ENCODE data around the gene NXPE4.
"Not testable (repeated sequence)": the region's sequence is repeated elsewhere in the genome, so short reads cannot be mapped to it uniquely, and the experiment has no call there.

Gene NXPE4

DNA sequence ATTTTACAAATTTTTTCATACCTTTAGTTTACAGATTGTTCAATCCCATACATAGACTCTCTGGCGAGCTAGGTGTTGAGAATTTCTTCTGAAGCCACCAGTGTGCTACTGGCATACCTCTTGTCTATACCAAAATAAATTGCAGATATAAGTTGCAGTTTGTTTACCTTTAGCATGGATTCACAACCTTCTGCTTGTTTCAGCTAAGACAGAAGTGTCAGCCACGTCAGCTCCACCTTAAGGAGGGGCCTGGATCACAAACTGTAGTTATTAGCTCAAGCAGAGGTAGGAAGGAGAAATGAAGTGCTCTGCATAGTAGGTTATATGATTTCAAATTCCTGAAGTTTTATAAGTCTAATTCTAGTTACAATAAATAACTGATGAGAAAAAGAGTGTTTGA is at the start of gene NXPE4:
NXPE4 (minus strand) TSS at position 216 of the 400 bp plus-strand sequence. CDS start 1,027 bp downstream, outside the sequence.
- no peak for DNase-seq (ENCODE audit: low read depth)

DNA sequence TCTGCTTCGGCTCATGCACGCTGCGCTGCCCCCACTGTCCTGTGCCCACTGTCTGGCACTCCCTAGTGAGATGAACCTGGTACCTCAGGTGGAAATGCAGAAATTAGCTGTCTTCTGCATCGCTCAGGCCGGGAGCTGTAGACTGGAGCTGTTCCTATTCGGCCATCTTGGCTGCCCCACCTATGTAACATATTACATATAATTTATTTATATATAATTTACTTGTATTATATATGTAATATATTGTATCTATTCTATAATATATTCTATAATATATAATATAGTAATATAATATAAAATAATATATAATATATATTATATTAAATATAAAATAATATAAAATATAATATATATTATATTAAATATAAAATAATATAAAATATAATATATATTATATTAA is 43.9 kb upstream of the NXPE4 start:
- DNase-seq (ENCODE audit: low read depth), result not testable (repeated sequence)

DNA sequence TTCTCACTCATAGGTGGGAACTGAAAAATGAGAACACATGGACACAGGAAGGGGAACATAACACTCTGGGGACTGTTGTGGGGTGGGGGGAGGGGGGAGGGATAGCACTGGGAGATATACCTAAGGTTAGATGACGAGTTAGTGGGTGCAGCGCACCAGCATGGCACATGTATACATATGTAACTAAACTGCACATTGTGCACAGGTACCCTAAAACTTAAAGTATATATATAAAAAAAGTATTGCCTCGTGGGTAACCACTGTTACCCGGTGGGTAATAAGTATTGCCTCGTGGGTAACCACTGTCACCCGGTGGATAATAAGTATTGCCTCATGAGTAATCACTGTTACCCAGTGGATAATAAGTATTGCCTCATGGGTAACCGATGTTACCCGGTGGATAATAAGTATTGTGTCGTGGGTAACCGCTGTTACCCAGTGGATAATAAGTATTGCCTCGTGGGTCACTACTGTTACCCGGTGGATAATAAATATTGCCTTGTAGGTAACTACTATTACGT is 35.9 kb upstream of the NXPE4 start:
- not testable (repeated sequence) for DNase-seq (ENCODE audit: low read depth)

DNA sequence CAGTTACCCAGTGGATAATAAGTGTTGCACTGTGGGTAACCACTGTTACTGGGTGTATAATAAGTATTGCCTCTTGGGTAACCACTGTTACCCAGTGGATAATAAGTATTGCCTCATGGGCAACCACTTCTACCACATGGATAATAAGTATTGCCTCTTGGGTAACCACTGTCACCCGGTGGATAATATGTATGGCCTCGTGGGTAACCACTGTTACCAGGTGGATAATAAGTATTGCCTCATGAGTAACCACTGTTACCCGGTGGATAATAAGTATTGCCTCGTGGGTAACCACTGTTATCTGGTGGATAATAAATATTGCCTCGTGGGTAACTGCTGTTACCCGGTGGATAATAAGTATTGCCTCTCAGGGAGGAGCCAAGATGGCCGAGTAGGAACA is 29.7 kb upstream of the NXPE4 start:
- DNase-seq (ENCODE audit: low read depth), result no peak

DNA sequence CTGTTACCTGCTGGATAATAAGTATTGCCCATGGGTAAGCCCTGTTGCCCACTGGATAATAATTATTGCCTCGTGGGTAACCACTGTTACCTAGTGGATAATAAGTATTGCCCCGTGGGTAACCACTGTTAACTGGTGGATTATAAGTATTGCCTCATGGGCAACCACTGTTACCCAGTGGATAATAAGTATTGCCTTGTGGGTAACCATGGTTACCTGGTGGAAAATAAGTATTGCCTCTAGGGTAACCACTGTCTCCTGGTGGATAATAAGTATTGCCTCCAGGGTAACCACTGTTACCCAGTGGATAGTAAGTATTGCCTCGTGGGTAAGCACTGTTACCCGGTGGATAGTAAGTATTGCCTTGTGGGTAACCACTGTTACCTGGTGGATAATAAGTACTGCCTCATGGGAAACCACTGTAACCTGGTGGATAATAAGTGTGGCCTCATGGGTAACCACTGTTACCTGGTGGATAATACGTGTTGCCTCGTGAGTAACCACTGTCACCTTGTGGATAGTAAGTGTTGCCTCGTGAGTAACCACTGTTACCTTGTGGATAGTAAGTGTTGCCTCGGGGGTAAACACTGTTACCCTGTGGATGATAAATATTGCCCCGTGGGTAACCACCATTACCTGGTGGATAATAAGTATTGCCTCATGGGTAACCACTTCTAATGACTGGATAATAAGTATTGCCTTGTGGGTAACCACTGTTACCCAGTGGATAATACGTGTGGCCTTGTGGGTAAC is 29.0 kb upstream of the NXPE4 start:
- no peak for DNase-seq (ENCODE audit: low read depth)

DNA sequence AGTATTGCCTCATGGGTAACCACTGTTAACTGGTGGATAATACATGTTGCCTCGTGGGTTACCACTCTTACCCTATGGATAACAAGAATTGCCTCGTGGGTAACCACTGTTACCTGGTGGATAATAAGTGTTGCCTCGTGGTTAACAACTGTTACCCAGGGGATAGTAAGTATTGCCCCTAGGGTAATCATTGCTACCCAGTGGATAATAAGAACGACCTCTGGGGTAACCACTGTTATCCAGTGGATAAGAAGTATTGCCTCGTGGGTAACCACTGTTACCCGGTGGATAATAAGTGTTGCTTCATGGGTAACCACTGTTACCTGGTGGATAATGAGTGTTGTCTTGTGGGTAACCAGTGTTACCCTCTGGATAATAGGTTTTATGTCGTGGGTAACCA is 28.1 kb upstream of the NXPE4 start:
- DNase-seq (ENCODE audit: low read depth), result no peak

DNA sequence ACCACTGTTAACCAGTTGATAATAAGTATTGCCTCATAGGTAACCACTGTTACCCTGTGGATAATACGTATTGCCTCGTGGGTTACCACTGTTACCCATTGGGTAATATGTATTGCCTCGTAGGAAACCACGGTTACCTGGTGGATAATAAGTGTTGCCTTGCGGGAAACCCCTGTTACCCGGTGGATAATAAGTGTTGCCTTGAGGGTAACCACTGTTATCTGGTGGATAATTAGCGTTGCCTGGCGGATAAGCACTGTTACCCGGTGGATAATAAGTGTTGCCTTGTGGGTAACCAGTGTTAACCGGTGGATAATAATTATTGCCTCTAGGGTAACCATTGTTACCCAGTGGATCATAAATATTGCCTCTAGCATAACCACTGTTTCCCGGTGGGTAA is 27.3 kb upstream of the NXPE4 start:
- DNase-seq (ENCODE audit: low read depth), result no peak

DNA sequence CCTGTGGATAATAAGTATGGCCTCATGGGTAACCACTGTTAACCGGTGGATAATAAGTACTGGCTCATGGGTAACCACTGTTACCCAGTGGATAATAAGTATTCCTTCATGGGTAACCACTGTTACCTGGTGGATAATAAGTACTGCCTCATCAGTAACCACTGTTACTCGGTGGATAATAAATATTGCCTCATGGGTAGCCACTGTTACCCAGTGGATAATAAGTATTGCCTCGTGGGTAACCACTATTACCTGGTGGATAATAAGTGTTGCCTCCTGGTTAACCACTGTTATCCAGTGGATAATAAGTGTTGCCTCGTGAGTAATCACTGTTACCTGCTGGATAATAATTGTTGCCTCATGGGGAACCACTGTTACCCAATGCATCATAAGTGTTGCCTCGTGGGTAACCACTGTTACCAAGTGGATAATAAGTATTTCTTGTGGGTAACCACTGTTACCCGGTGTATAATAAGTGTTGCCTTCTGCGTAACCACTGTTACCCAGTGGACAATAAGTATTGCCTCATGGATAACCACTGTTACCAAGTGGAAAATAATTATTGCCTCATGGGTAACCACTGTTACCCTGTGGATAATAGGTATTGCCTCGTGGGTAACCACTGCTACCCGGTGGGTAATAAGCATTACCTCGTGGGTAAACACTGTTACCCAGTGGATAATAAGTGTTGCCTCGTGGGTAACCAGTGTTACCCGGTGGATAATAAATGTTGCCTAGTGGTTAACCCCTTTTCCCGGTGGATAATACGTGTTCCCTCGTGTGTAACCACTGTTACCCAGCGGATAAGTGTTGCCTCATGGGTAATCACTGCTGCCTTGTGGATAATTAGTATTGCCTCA is 26.6 kb upstream of the NXPE4 start:
- DNase-seq (ENCODE audit: low read depth), result no peak

DNA sequence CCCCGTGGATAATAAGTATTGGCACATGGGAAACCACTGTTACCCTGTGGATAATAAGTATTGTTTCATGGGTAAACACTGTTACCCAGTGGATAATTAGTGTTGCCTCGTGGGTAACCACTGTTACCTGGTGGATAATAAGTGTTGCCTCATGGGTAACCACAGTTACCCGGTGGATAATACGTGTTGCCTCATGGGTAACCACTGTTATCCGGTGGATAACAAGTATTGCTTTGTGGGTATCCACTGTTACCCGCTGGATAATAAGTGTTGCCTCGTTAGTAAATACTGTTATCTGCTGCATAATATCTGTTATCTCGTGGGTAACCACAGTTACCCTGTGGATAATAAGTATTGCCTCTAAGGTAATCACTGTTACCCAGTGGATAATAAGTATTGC is 25.5 kb upstream of the NXPE4 start:
- no peak for DNase-seq (ENCODE audit: low read depth)

DNA sequence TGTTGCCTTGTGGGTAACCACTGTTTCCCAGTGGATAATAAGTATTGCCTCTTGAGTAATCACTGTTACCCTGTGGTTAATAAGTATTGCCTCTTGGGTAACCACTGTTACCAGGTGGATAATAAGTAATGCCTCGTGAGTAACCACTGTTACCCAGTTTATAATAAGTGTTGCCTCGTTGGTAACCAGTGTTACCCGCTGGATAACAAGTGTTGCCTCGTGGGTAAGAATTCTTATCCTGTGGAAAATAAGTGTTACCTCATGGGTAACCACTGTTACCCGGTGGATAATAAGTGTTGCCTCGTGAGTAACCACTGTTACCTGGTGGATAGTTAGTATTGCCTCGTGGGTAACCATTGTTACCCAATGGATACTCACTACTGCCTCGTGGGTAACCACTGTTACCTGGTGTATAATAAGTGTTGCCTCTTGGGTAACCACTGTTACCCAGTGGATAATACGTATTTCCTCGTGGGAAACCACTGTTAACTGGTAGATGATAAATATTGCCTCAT is 24.1 kb upstream of the NXPE4 start:
- DNase-seq (ENCODE audit: low read depth), result no peak

DNA sequence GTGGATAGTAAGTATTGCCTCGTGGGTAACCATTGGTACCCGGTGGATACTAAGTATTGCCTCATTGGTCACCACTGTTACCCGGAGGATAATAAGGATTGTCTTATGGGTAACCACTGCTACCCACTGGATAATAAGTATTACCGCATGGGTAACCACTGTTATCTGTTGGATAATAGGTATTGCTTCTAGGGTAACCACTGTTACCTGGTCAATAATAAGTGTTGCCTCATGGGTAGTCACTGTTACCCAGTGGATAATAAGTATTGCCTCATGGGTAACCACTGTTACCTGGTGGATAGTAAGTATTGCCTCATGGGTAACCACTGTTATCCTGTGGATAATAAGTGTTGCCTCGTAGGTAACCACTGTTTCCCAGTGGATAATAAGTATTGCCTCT is 22.6 kb upstream of the NXPE4 start:
- DNase-seq (ENCODE audit: low read depth), result no peak

DNA sequence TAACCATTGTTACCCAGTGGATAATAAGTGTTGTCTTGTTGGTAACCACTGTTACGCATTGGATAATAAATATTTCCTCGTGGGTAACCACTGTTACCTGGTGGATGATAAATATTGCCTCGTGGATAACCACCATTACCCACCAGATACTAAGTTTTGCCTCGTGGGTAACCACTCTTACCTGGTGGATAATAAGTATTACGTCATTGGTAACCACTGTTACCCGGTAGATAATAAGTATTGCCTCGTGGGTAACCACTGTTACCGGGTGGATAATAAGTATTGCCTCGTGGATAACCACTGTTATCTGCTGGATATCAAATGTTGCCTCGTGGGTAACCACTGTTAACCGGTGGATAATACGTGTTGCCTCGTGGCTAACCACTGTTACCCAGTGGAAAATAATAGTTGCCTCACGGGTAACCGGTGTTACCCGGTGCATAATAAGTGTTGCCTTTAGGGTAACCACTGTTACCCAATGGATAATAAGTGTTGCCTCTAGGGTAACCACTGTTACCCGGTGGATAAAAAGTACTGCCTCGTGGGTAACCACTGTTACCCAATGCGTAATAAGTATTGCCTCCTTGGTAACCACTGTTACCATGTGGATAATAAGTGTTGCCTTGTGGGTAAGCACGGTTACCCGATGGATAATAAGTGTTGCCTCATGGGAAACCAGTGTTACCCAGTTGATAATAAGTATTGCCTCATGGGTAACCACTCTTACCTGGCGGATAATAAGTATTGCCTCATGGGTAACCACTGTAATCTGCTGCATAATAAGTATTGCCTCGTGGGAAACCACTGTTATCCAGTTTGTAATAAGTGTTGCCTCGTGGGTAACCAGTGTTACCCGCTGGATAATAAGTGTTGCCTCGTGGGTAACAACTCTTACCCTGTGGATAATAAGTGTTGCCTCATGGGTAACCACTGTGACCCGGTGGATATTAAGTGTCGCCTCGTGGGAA is 21.9 kb upstream of the NXPE4 start:
- DNase-seq (ENCODE audit: low read depth), result no peak

DNA sequence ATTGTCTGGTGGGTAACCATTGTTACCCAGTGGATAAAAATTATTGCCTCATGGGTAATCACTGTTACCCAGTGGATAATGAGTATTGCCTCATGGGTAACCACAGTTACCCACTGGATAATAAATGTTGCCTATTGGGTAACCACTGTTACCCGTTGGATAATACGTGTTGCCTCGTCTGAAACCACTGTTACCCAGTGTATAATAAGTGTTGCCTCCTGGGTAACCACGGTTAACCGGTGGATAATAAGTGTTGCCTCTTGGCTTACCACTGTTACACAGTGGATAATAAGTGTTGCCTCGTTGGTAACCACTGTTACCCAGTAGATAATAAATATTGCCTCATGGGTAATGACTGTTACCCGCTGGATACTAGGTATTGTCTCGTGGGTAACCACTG is 20.9 kb upstream of the NXPE4 start:
- DNase-seq (ENCODE audit: low read depth), result no peak

DNA sequence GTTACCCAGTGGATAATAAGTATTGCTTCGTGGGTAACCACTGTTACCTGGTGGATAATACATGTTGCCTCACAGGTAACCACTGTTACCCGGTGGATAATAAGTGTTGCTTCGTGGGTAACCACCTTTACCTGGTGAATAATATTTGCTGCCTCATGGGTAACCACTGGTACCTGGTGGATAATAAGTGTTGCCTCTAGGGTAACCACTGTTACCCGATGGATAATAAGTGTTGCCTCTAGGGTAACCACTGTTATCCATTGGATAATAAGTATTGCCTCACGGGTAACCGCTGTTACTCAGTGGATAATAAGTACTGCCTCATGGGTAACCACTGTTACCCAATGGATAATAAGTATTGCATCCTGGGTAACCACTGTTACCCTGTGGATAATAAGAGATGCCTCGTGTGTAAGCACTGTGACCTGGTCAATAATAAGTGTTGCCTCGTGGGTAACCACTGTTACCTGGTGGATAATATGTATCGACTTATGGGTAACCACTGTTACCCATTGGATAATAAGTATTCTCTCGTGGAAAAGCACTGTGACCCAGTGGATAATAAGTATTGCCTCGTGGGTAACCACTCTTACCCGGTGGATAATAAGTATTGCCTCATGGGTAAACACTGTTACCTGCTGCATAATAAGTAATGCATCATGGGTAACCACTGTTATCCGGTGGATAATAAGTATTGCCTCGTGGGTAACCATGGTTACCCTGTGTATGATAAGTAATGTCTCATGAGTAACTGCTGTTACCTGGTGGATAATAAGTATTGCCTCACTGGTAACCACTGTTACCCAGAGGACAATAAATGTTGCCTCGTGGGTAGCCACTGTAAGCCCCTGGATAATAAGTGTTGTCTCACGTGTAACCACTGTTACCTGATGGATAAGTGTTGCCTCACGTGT is 20.1 kb upstream of the NXPE4 start:
- no peak for DNase-seq (ENCODE audit: low read depth)

DNA sequence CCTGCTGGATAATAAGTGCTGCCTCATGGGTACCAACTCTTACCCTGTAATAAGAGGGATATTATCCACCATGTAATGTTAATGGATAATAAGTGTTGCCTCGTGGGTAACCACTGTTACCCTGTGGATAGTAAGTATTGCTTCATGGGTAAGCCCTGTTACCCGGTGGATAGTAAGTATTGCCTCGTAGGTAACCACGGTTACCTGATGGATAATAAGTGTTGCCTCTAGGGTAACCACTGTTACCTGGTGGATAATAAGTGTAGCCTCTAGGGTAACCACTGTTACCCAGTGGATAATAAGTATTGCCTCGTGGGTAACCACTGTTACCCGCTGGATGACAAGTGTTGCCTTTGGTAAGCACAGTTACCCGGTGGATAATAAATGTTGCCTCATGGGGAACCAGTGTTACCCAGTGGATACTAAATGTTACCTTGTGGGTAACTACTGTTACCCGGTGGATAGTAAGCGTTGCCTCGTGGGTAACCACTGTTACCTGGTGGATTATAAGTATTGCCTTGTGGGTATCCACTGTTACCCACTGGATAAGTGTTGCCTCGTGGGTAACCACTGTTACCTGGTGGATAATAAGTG is 18.6 kb upstream of the NXPE4 start:
- DNase-seq (ENCODE audit: low read depth), result no peak

DNA sequence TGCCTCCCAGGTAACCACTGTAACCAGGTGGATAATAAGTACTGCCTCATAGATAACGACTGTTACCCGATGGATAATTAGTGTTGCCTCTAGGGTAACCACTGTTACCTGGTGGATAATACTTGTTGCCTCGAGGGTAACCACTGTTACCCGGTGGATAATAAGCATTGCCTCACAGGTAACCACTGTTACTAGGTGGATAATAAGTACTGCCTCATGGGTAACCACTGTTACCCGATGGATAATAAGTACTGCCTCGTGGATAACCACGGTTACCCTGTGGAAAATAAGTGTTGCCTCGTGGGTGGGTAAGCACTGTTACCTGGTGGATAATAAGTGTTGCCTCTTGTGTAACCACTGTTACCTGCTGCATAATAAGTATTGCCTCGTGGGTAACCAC is 17.5 kb upstream of the NXPE4 start:
- not testable (repeated sequence) for DNase-seq (ENCODE audit: low read depth)

DNA sequence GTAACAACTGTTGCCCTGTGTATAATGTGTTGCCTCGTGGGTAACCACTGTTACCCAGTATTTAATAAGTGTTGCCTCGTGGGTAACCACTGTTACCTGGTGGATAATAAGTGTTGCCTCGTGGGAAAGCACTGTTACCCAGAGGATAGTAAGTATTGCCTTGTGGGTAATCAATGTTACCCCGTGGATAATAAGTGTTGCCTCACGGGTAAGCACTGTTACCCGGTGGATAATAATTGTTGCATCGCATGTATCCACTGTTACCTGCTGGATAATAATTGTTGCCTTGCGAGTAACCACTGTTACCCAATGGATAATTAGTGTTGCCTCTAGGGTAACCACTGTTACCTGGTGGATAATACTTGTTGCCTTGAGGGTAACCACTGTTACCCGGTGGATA is 17.1 kb upstream of the NXPE4 start:
- no peak for DNase-seq (ENCODE audit: low read depth)

DNA sequence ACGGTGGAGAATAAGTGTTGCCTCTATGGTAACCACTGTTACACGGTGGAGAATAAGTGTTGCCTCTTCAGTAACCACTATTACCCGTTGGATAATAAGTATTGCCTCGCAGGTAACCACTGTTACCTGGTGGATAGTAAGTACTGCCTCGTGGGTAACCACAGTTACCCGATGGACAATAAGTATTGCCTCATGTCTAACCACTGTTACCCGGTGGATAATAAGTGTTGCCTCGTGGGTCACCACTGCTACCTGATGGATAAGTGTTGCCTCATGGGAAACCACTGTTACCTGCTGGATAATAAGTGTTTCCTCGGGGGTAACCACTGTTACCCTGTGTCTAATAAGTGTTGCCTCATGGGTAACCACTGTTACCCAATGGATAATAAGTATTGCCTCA is 16.6 kb upstream of the NXPE4 start:
- DNase-seq (ENCODE audit: low read depth), result not testable (repeated sequence)

DNA sequence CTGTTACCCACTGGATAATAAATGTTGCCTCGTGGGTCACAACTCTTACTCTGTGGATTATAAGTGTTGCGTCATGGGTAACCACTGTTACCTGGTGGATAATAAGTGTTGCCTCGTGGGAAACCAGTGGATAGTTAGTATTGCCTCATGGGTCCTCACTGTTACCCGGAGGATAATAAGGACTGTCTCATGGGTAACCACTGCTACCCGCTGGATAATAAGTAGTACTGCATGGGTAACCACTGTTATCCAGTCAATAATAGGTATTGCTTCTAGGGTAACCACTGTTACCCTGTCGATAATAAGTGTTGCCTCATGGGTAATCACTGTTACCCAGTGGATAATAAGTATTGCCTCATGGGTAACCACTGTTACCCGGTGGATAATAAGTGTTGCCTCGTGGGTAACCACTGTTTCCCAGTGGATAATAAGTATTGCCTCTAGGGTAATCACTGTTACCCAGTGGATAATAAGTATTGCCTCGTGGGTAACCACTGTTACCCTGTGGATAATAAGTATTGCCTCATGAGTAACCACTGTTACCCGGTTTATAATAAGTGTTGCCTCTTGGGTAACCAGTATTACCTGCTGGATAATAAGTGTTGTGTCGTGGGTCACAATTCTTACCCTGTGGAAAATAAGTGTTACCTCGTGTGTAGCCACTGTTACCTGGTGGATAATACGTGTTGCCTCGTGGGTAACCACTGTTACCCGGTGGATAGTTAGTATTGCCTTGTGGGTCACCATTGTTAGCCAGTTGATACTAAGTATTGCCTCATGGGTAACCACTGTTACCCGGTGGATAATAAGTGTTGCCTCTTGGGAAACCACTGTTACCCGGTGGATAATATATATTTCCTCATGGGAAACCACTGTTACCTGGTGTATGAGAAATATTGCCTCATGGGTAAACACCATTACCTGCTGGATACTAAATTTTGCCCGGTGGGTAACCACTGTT is 15.7 kb upstream of the NXPE4 start:
- DNase-seq (ENCODE audit: low read depth), result no peak

Data from CMK (cell line).